Liver (tissue), 9 donors: ENCODE measurements around the gene GAS2L1. TPM values are rescaled to one million over a fixed set of nuclear protein-coding genes. Genes with fewer than 3 reads are reported as not detected.
A peak's percentile ranks its signal among the peaks of the same experiment; 100 is the strongest.

Source experiments
- DNase-seq: peaks from one replicate; pipeline ENCODE4 v3.0.0-alpha.2; 2017; ENCODE audit warnings: low spot score
- H3K27ac ChIP-seq, 2 donors: one replicate each; pipeline ENCODE4 v1.7.0; 2013; ENCODE audit warnings: inconsistent platforms in 2 of 2, low read length in 2 of 2, control low read depth in 1 of 2, low read depth in 1 of 2, mild to moderate bottlenecking in 1 of 2
- H3K27me3 ChIP-seq, 4 donors: one replicate each; pipeline versions ENCODE4 v1.6.1 to v1.7.0; 2013; ENCODE audit warnings: low read length in 3 of 4, inconsistent platforms in 1 of 4, mild to moderate bottlenecking in 1 of 4, moderate library complexity in 1 of 4; ENCODE audit not compliant: control insufficient read depth in 4 of 4, insufficient read depth in 4 of 4
- H3K36me3 ChIP-seq, 4 donors: one replicate each; pipeline versions ENCODE4 v1.6.1 to v1.7.0; 2013; ENCODE audit warnings: low read length in 3 of 4, mild to moderate bottlenecking in 3 of 4, low read depth in 1 of 4, moderate library complexity in 1 of 4; ENCODE audit not compliant: control insufficient read depth in 4 of 4, insufficient read depth in 3 of 4
- H3K4me1 ChIP-seq, 4 donors: one replicate each; pipeline versions ENCODE4 v1.6.1 to v1.7.0; 2013; ENCODE audit warnings: low read length in 3 of 4, mild to moderate bottlenecking in 3 of 4, moderate library complexity in 1 of 4; ENCODE audit not compliant: control insufficient read depth in 4 of 4, insufficient read depth in 4 of 4
- H3K4me3 ChIP-seq, 3 donors: one replicate each; pipeline versions ENCODE4 v1.6.1 to v1.7.0; 2013; ENCODE audit warnings: low read length in 3 of 3, control low read depth in 1 of 3, low read depth in 1 of 3, mild to moderate bottlenecking in 1 of 3
- H3K9ac ChIP-seq, 2 donors: one replicate each; pipeline ENCODE4 v1.7.0; 2013; ENCODE audit warnings: low read length in 2 of 2, mild to moderate bottlenecking in 2 of 2, moderate library complexity in 2 of 2, control low read depth in 1 of 2, low read depth in 1 of 2
- H3K9me3 ChIP-seq, 4 donors: one replicate each; pipeline versions ENCODE4 v1.6.1 to v1.7.0; 2013; ENCODE audit warnings: low read length in 3 of 4; ENCODE audit not compliant: control insufficient read depth in 4 of 4
- FOXA2 ChIP-seq: IDR thresholded peaks from 2 replicates; pipeline ENCODE4 v1.6.1; 2016; ENCODE audit warnings: antibody characterized with exemption
- HNF4A ChIP-seq, 2 donors: conservative IDR thresholded peaks; 2 replicates each; pipeline ENCODE4 v1.6.1; 2016; ENCODE audit warnings: antibody characterized with exemption in 2 of 2, mild to moderate bottlenecking in 2 of 2
- HNF4G ChIP-seq: IDR thresholded peaks from 2 replicates; pipeline ENCODE4 v1.6.1; 2016; ENCODE audit warnings: antibody characterized with exemption
- JUND ChIP-seq, 2 donors: IDR thresholded peaks; 2 replicates each; pipeline ENCODE4 v1.6.1; 2016; ENCODE audit warnings: antibody characterized with exemption in 2 of 2
- MAX ChIP-seq: IDR thresholded peaks from 2 replicates; pipeline ENCODE4 v1.6.1; 2016; ENCODE audit warnings: antibody characterized with exemption
- NR2F2 ChIP-seq: IDR thresholded peaks from 2 replicates; pipeline ENCODE4 v1.6.1; 2016; ENCODE audit warnings: antibody characterized with exemption
- RAD21 ChIP-seq, 2 donors: IDR thresholded peaks; 2 replicates each; pipeline ENCODE4 v1.6.1; 2016; ENCODE audit warnings: antibody characterized with exemption in 2 of 2, mild to moderate bottlenecking in 2 of 2
- REST ChIP-seq: IDR thresholded peaks from 2 replicates; pipeline ENCODE4 v1.6.1; 2016; ENCODE audit warnings: antibody characterized with exemption, mild to moderate bottlenecking
- RXRA ChIP-seq, 2 donors: IDR thresholded peaks; 2 replicates each; pipeline ENCODE4 v1.6.1; 2017 to 2018; ENCODE audit warnings: antibody characterized with exemption in 2 of 2, mild to moderate bottlenecking in 1 of 2
- SP1 ChIP-seq: IDR thresholded peaks from 2 replicates; pipeline ENCODE4 v1.6.1; 2018; ENCODE audit warnings: antibody characterized with exemption, mild to moderate bottlenecking
- TAF1 ChIP-seq: conservative IDR thresholded peaks from 2 replicates; pipeline ENCODE4 v1.6.1; 2016; ENCODE audit warnings: antibody characterized with exemption, mild to moderate bottlenecking
- WGBS: extraction: QIAGEN DNeasy Blood & Tissue Kit; methylation state at CpG from one replicate; pipeline ENCODE4 v1.1.7; 2013; 5-methylcytosine and 5-hydroxymethylcytosine counted together
- polyA plus RNA-seq, 2 donors: library from polyadenylated mRNA; stranded (reverse) in 1 of 2; unstranded in 1 of 2; fragments of 200-250 nt in 1 of 2; fragments of >200 nt in 1 of 2; fragmentation: Nextera tagmentation in 1 of 2; extraction: Ambion mirVana in 1 of 2; gene quantifications; one replicate each; pipeline versions ENCODE4 v1.2.1 to v1.2.3, GENCODE V29; 2013 to 2015
- total RNA-seq, 2 donors: library from RNA; depleted of rRNA; stranded (reverse); fragments of >200 nt; gene quantifications; one replicate each; pipeline ENCODE4 v1.2.3, GENCODE V29; 2014
- TF ChIP-seq, protein P1 (sequence below): IDR thresholded peaks from 2 replicates; pipeline ENCODE4 v1.6.1; 2016; ENCODE audit warnings: antibody characterized with exemption
- TF ChIP-seq, protein P2 (sequence below): IDR thresholded peaks from 2 replicates; pipeline ENCODE4 v1.6.1; 2016; ENCODE audit warnings: antibody characterized with exemption
- donor health status: healthy.
- donor health status: healthy.
- donor health status: healthy.
- donor health status: healthy.
- donor health status: healthy.

Gene GAS2L1
- total and polyA plus RNA-seq, 4 donors = 4.0 to 11.4 (median 8.9) TPM

- Histone ChIP-seq H3K27ac (no peak overlapping the region), H3K27me3 (no peaks in the 10 kb centered on the region), H3K36me3 (peaks cover 5 to 50% (median 10%) of the 10 kb centered on the region in 4 donors), H3K9me3 (no peaks in the 10 kb centered on the region), H3K4me3 (no peak overlapping the region), H3K4me1 (peaks cover 2 to 15% (median 9%) of the 10 kb centered on the region in 4 donors), H3K9ac (no peak overlapping the region)
- DNase-seq = no peak
- no peak for TF ChIP-seq FOXA2
- TF ChIP-seq, protein P1, sequence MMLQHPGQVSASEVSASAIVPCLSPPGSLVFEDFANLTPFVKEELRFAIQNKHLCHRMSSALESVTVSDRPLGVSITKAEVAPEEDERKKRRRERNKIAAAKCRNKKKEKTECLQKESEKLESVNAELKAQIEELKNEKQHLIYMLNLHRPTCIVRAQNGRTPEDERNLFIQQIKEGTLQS = no peak
- TF ChIP-seq HNF4G = no peak
- no peak for TF ChIP-seq RXRA (IDR thresholded peaks at IDR 0.05)
- 85% methylated on average over 19 of the region's 19 CpGs for WGBS
Measured at GRCh38 chr22:29330291-29330690, 23.8 kb downstream of the GAS2L1 start.

GRCh38 chr22:29330753-29331152 is 24.3 kb downstream of the GAS2L1 start:
- TF ChIP-seq MAX (no peak), FOXA2 (no peak), REST (no peak), NR2F2 (peak; percentile 84), RAD21 (IDR thresholded peaks at IDR 0.05) (peak in 1 of 2 donors; percentile 5), HNF4G (no peak)
- WGBS = 82% methylated on average over 9 of the region's 9 CpGs
- Histone ChIP-seq H3K36me3 (peaks cover 5 to 50% (median 10%) of the 10 kb centered on the region in 4 donors), H3K9ac (no peak overlapping the region), H3K9me3 (no peaks in the 10 kb centered on the region), H3K4me3 (no peak overlapping the region), H3K27ac (no peak overlapping the region), H3K4me1 (peaks cover 3 to 20% (median 14%) of the 10 kb centered on the region in 4 donors), H3K27me3 (no peaks in the 10 kb centered on the region)
- DNase-seq = no peak

- Histone ChIP-seq H3K9ac (no peak overlapping the region), H3K9me3 (no peaks in the 10 kb centered on the region), H3K4me1 (peaks cover 5 to 24% (median 18%) of the 10 kb centered on the region in 4 donors), H3K36me3 (peaks cover 5 to 52% (median 11%) of the 10 kb centered on the region in 4 donors), H3K27me3 (no peaks in the 10 kb centered on the region), H3K4me3 (no peak overlapping the region), H3K27ac (no peak overlapping the region)
- DNase-seq = no peak
- TF ChIP-seq SP1 (no peak), NR2F2 (no peak), TAF1 (no peak), HNF4A (conservative IDR thresholded peaks at IDR 0.05) (no peak), FOXA2 (no peak), MAX (no peak), REST (no peak), RXRA (IDR thresholded peaks at IDR 0.05) (no peak), JUND (IDR thresholded peaks at IDR 0.05) (no peak)
- TF ChIP-seq, protein P2, sequence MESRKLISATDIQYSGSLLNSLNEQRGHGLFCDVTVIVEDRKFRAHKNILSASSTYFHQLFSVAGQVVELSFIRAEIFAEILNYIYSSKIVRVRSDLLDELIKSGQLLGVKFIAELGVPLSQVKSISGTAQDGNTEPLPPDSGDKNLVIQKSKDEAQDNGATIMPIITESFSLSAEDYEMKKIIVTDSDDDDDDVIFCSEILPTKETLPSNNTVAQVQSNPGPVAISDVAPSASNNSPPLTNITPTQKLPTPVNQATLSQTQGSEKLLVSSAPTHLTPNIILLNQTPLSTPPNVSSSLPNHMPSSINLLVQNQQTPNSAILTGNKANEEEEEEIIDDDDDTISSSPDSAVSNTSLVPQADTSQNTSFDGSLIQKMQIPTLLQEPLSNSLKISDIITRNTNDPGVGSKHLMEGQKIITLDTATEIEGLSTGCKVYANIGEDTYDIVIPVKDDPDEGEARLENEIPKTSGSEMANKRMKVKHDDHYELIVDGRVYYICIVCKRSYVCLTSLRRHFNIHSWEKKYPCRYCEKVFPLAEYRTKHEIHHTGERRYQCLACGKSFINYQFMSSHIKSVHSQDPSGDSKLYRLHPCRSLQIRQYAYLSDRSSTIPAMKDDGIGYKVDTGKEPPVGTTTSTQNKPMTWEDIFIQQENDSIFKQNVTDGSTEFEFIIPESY = no peak
- TF ChIP-seq, protein P1 = no peak
- 94% methylated on average over 8 of the region's 8 CpGs for WGBS
Measured at GRCh38 chr22:29331213-29331612, 24.8 kb downstream of the GAS2L1 start.
